Kidney tubule cell (primary cell): ENCODE results near the gene VSX2.

Source experiments
- DNase-seq: peaks from one replicate; pipeline ENCODE4 v3.0.0-alpha.2; 2018; ENCODE audit warnings: low spot score

VSX2 gene

GRCh38 chr14:74238974-74239847 lies at the start of gene VSX2:
TSS of gene VSX2 (plus strand) at chr14:74239449. CDS start at chr14:74239562, 113 bp downstream.
- DNase-seq: no peak

GRCh38 chr14:74190927-74191575 lies 48.2 kb upstream of the VSX2 start:
- DNase-seq: no peak

GRCh38 chr14:74194506-74195274 lies 44.6 kb upstream of the VSX2 start:
- no peak for DNase-seq

GRCh38 chr14:74195623-74196022 lies 43.6 kb upstream of the VSX2 start:
- no peak for DNase-seq

- DNase-seq: no peak
Measured at GRCh38 chr14:74198441-74199234, 40.6 kb upstream of the VSX2 start.

- no peak for DNase-seq
Measured at GRCh38 chr14:74202113-74202512, 37.1 kb upstream of the VSX2 start.

- DNase-seq: no peak
Measured at GRCh38 chr14:74203639-74204038, 35.6 kb upstream of the VSX2 start.

- no peak for DNase-seq
Measured at GRCh38 chr14:74204491-74204890, 34.8 kb upstream of the VSX2 start.

- no peak for DNase-seq
Measured at GRCh38 chr14:74205882-74206281, 33.4 kb upstream of the VSX2 start.

- no peak for DNase-seq
Measured at GRCh38 chr14:74207943-74208342, 31.3 kb upstream of the VSX2 start.

GRCh38 chr14:74208642-74209041 lies 30.6 kb upstream of the VSX2 start:
- no peak for DNase-seq

- no peak for DNase-seq
Measured at GRCh38 chr14:74211945-74212580, 27.2 kb upstream of the VSX2 start.

- no peak for DNase-seq
Measured at GRCh38 chr14:74213907-74214803, 25.1 kb upstream of the VSX2 start.

GRCh38 chr14:74216671-74217070 lies 22.6 kb upstream of the VSX2 start:
- DNase-seq: no peak

- peak; percentile 62 for DNase-seq
Measured at GRCh38 chr14:74217672-74218448, 21.4 kb upstream of the VSX2 start.

GRCh38 chr14:74218462-74218861 lies 20.8 kb upstream of the VSX2 start:
- DNase-seq: no peak

GRCh38 chr14:74219277-74220205 lies 19.7 kb upstream of the VSX2 start:
- DNase-seq: no peak

- no peak for DNase-seq
Measured at GRCh38 chr14:74220991-74221390, 18.3 kb upstream of the VSX2 start.
